Endodermal cell (in vitro differentiated cells): ENCODE results near the gene AMIGO2. TPM values are rescaled to one million over a fixed set of nuclear protein-coding genes. Genes with fewer than 3 reads are reported as not detected.
"Not testable (repeated sequence)": the region's sequence is repeated elsewhere in the genome, so short reads cannot be mapped to it uniquely, and the experiment has no call there.

Experiments
- DNase-seq: peaks from one replicate; pipeline ENCODE4 v3.0.0-alpha.2; 2017
- H3K27ac ChIP-seq: 2 replicates; pipeline ENCODE4 v1.5.1; 2013; ENCODE audit warnings: mild to moderate bottlenecking, low read depth, low read length, moderate library complexity
- H3K27me3 ChIP-seq: 2 replicates; pipeline ENCODE4 v1.6.1; 2013; ENCODE audit warnings: mild to moderate bottlenecking, low read length, moderate library complexity; ENCODE audit not compliant: insufficient read depth, control insufficient read depth, poor library complexity, severe bottlenecking
- H3K36me3 ChIP-seq: 2 replicates; pipeline ENCODE4 v1.7.0; 2013; ENCODE audit warnings: mild to moderate bottlenecking, low read length, moderate library complexity; ENCODE audit not compliant: control insufficient read depth, insufficient read depth
- H3K4me1 ChIP-seq: one replicate; pipeline ENCODE4 v1.7.0; 2013; ENCODE audit warnings: low read length; ENCODE audit not compliant: control insufficient read depth, insufficient read depth
- H3K4me3 ChIP-seq: 2 replicates; pipeline ENCODE4 v1.5.1; 2013; ENCODE audit warnings: mild to moderate bottlenecking, low read length, moderate library complexity
- H3K9ac ChIP-seq: 2 replicates; pipeline ENCODE4 v1.6.1; 2013; ENCODE audit warnings: mild to moderate bottlenecking, low read length, moderate library complexity; ENCODE audit not compliant: poor library complexity, severe bottlenecking; ENCODE audit errors: extremely low read depth
- H3K9me3 ChIP-seq: 2 replicates; pipeline ENCODE4 v1.6.1; 2013; ENCODE audit warnings: mild to moderate bottlenecking, low read length, moderate library complexity; ENCODE audit not compliant: control insufficient read depth
- H3K27ac Mint-ChIP-seq: 2 replicates; pipeline ENCODE4 v1.8.0; 2020; ENCODE audit warnings: mixed read lengths
- H3K27me3 Mint-ChIP-seq: 2 replicates; pipeline ENCODE4 v1.8.0; 2021; ENCODE audit warnings: mild to moderate bottlenecking, mixed read lengths; ENCODE audit not compliant: insufficient read depth
- H3K36me3 Mint-ChIP-seq: 2 replicates; pipeline ENCODE4 v1.8.0; 2020; ENCODE audit warnings: low read depth, mixed read lengths
- H3K4me1 Mint-ChIP-seq: 2 replicates; pipeline ENCODE4 v1.8.0; 2020; ENCODE audit warnings: mixed read lengths
- H3K4me3 Mint-ChIP-seq: 2 replicates; pipeline ENCODE4 v1.8.0; 2020; ENCODE audit warnings: mild to moderate bottlenecking, moderate library complexity, mixed read lengths
- H3K9me3 Mint-ChIP-seq: 2 replicates; pipeline ENCODE4 v1.8.0; 2020; ENCODE audit warnings: mild to moderate bottlenecking, mixed read lengths
- CTCF ChIP-seq: fragments of 200-600 bp; sonication (generic); conservative IDR thresholded peaks from 2 replicates; pipeline ENCODE4 v1.5.0; 2021; ENCODE audit warnings: antibody characterized with exemption, mild to moderate bottlenecking
- WGBS, 2 experiments: methylation state at CpG; one replicate each; pipeline versions ENCODE4 v1.1.5 to v1.1.7; 2013; ENCODE audit warnings: missing lambda C conversion rate in 2 of 2, mixed read lengths in 1 of 2; ENCODE audit not compliant: insufficient coverage in 1 of 2, insufficient read length in 1 of 2; 5-methylcytosine and 5-hydroxymethylcytosine counted together
- total RNA-seq, 2 donors: library from RNA; stranded (reverse); fragmentation: NEBNext Ultra II Directional in 1 of 2; extraction: Animal tissue kit (Norgen Biotek cat#: 25700) in 1 of 2; gene quantifications; 2 replicates in 1 of 2; 3 replicates in 1 of 2; pipeline ENCODE4 v1.2.1, GENCODE V29; 2021

Gene AMIGO2
- total RNA-seq, 2 donors from 2014 or later, result 6.4 to 7.8 TPM

GRCh38 chr12:47120736-47121135, 41.0 kb upstream of the AMIGO2 start:
- Mint-ChIP-seq H3K4me1 (no peaks in the 10 kb centered on the region), H3K27me3 (no peaks in the 10 kb centered on the region), H3K36me3 (no peaks in the 10 kb centered on the region), H3K9me3 (peaks cover 4% of the 10 kb centered on the region), H3K27ac (no peak overlapping the region), H3K4me3 (no peak overlapping the region)
- Histone ChIP-seq H3K4me1 (no peaks in the 10 kb centered on the region), H3K9ac (no peak overlapping the region), H3K4me3 (no peak overlapping the region), H3K27me3 (no peaks in the 10 kb centered on the region), H3K9me3 (no peaks in the 10 kb centered on the region), H3K36me3 (no peaks in the 10 kb centered on the region), H3K27ac (no peak overlapping the region)
- WGBS, 2 experiments, result 94 to 96% methylated on average over 2 to 3 of the region's 3 CpGs
- no peak for DNase-seq
- TF ChIP-seq CTCF, result no peak

- not testable (repeated sequence) for H3K36me3 Mint-ChIP-seq, H3K27ac Mint-ChIP-seq, H3K27ac ChIP-seq, H3K4me3 ChIP-seq, H3K9me3 Mint-ChIP-seq, H3K4me1 Mint-ChIP-seq, H3K9ac ChIP-seq, H3K36me3 ChIP-seq, DNase-seq, H3K27me3 Mint-ChIP-seq, H3K9me3 ChIP-seq, H3K4me3 Mint-ChIP-seq, H3K4me1 ChIP-seq, H3K27me3 ChIP-seq
- WGBS, 2 experiments, result 78 to 100% methylated on average over 1 of the region's 3 CpGs
Measured at GRCh38 chr12:47117305-47117704, 37.5 kb upstream of the AMIGO2 start.

GRCh38 chr12:47114481-47114892, 34.7 kb upstream of the AMIGO2 start:
- Histone ChIP-seq H3K27me3 (no peaks in the 10 kb centered on the region), H3K9ac (no peak overlapping the region), H3K27ac (no peak overlapping the region), H3K9me3 (no peaks in the 10 kb centered on the region), H3K4me1 (no peaks in the 10 kb centered on the region), H3K4me3 (no peak overlapping the region), H3K36me3 (no peaks in the 10 kb centered on the region)
- whole genome bisulfite sequencing, 2 experiments, result 83 to 85% methylated on average over 3 to 5 of the region's 5 CpGs
- Mint-ChIP-seq H3K27ac (no peak overlapping the region), H3K27me3 (no peaks in the 10 kb centered on the region), H3K36me3 (no peaks in the 10 kb centered on the region), H3K4me1 (peaks cover 5% of the 10 kb centered on the region), H3K9me3 (peaks cover 4% of the 10 kb centered on the region), H3K4me3 (no peak overlapping the region)
- TF ChIP-seq CTCF, result no peak
- no peak for DNase-seq

GRCh38 chr12:47112679-47113078, 32.9 kb upstream of the AMIGO2 start:
- no peak for DNase-seq
- Mint-ChIP-seq H3K27me3 (no peaks in the 10 kb centered on the region), H3K4me1 (peaks cover 5% of the 10 kb centered on the region), H3K9me3 (peaks cover 1% of the 10 kb centered on the region), H3K27ac (no peak overlapping the region), H3K36me3 (no peaks in the 10 kb centered on the region), H3K4me3 (no peak overlapping the region)
- Histone ChIP-seq H3K4me1 (no peaks in the 10 kb centered on the region), H3K9ac (no peak overlapping the region), H3K4me3 (no peak overlapping the region), H3K27ac (no peak overlapping the region), H3K36me3 (no peaks in the 10 kb centered on the region), H3K27me3 (no peaks in the 10 kb centered on the region), H3K9me3 (no peaks in the 10 kb centered on the region)
- 85 to 88% methylated on average over 2 of the region's 2 CpGs for WGBS, 2 experiments
- no peak for TF ChIP-seq CTCF
